DND-41 (cell line): ENCODE results near the gene EGFL8.

ENCODE experiments used
- ATAC-seq: fragments of 200-7000 bp; cut with Tn5 transposase; 3 replicates; pipeline ENCODE4 v1.9.1; 2021; ENCODE audit warnings: low read depth; ENCODE audit not compliant: insufficient read depth
- DNase-seq: peaks from one replicate; pipeline ENCODE4 v3.0.0-alpha.2; 2020
- H2AFZ ChIP-seq: 2 replicates; pipeline ENCODE4 v1.6.0; 2012; ENCODE audit warnings: low read depth, low read length
- H3K27ac ChIP-seq: 2 replicates; pipeline ENCODE4 v1.5.1; 2012; ENCODE audit warnings: low read length, inconsistent platforms
- H3K27me3 ChIP-seq: fragments of 200-600 bp; sonication (generic); 2 replicates; pipeline ENCODE4 v1.6.0; 2012; ENCODE audit warnings: low read length, mild to moderate bottlenecking, inconsistent platforms; ENCODE audit not compliant: insufficient read depth, poor library complexity
- H3K36me3 ChIP-seq: 2 replicates; pipeline ENCODE4 v1.5.1; 2012; ENCODE audit warnings: low read length, inconsistent platforms; ENCODE audit not compliant: insufficient read depth
- H3K4me1 ChIP-seq: 2 replicates; pipeline ENCODE4 v1.5.1; 2012; ENCODE audit warnings: mild to moderate bottlenecking, low read length; ENCODE audit not compliant: insufficient read depth
- H3K4me2 ChIP-seq: 2 replicates; pipeline ENCODE4 v1.6.0; 2012; ENCODE audit warnings: mild to moderate bottlenecking, moderate library complexity, low read length, inconsistent platforms; ENCODE audit not compliant: insufficient read depth
- H3K4me3 ChIP-seq, 2 experiments: fragments of 200-600 bp in 1 of 2; shearing (Covaris generic) in 1 of 2; 2 replicates each; pipeline ENCODE4 v1.5.1; 2012 to 2016; ENCODE audit warnings: inconsistent platforms in 2 of 2, low read length in 2 of 2, mild to moderate bottlenecking in 2 of 2, low read depth in 1 of 2, moderate library complexity in 1 of 2
- H3K79me2 ChIP-seq: 2 replicates; pipeline ENCODE4 v1.6.0; 2012; ENCODE audit warnings: low read length, inconsistent platforms; ENCODE audit not compliant: insufficient read depth
- H3K9ac ChIP-seq: 2 replicates; pipeline ENCODE4 v1.6.0; 2012; ENCODE audit warnings: low read depth, mild to moderate bottlenecking, inconsistent platforms, low read length, moderate library complexity
- H3K9me3 ChIP-seq: 2 replicates; pipeline ENCODE4 v1.5.1; 2012; ENCODE audit warnings: low read length, moderate library complexity, mild to moderate bottlenecking, inconsistent platforms; ENCODE audit not compliant: insufficient read depth, severe bottlenecking
- H4K20me1 ChIP-seq: 2 replicates; pipeline ENCODE4 v1.6.0; 2012; ENCODE audit warnings: low read length; ENCODE audit not compliant: insufficient read depth
- CTCF ChIP-seq: IDR thresholded peaks from 2 replicates; pipeline ENCODE4 v1.5.1; 2012; ENCODE audit warnings: borderline replicate concordance, low read length, moderate library complexity, mild to moderate bottlenecking; ENCODE audit not compliant: poor library complexity, severe bottlenecking; ENCODE audit errors: extremely low read depth
- EZH2 ChIP-seq: IDR thresholded peaks from 3 replicates; pipeline ENCODE4 v1.6.1; 2012; ENCODE audit warnings: borderline replicate concordance, low read depth, mild to moderate bottlenecking, moderate library complexity, low read length, inconsistent platforms; ENCODE audit not compliant: severe bottlenecking

Gene EGFL8

GRCh38 chr6:32175322-32175710, 10.9 kb downstream of the EGFL8 start:
- peak overlapping the region; percentile 92 for H3K9ac ChIP-seq
- no peak for DNase-seq
- TF ChIP-seq EZH2 (no peak), CTCF (no peak)
- H3K79me2 ChIP-seq = peaks cover 47% of the 10 kb centered on the region
- H3K27me3 ChIP-seq = no peaks in the 10 kb centered on the region
- H3K4me1 ChIP-seq = peaks cover 49% of the 10 kb centered on the region
- no peak for ATAC-seq
- H3K4me3 ChIP-seq = peak overlapping the region; percentile 91
- peak overlapping the region; percentile 84 for H3K27ac ChIP-seq
- H3K36me3 ChIP-seq = peaks cover 21% of the 10 kb centered on the region
- no peaks in the 10 kb centered on the region for H3K9me3 ChIP-seq
- H4K20me1 ChIP-seq = no peaks in the 10 kb centered on the region
- peak overlapping the region; percentile 86 for H2AFZ ChIP-seq
- H3K4me2 ChIP-seq = peak overlapping the region; percentile 75

GRCh38 chr6:32175711-32176475, 11.5 kb downstream of the EGFL8 start, which contains the start of gene AGPAT1:
TSS of gene AGPAT1 (minus strand) at chr6:32176084. CDS start at chr6:32171496, 4,588 bp downstream.
- Histone ChIP-seq H3K9ac (peak within 1 kb of the TSS; percentile 92), H3K27me3 (no peaks in the 10 kb centered on the region), H3K4me1 (peaks cover 49% of the 10 kb centered on the region), H3K9me3 (no peaks in the 10 kb centered on the region), H3K27ac (peak within 1 kb of the TSS; percentile 93), H2AFZ (peak within 1 kb of the TSS; percentile 86), H3K36me3 (peaks cover 19% of the 10 kb centered on the region), H4K20me1 (no peaks in the 10 kb centered on the region), H3K4me3 (peak within 1 kb of the TSS; percentile 91), H3K4me2 (peak within 1 kb of the TSS; percentile 75), H3K79me2 (peaks cover 47% of the 10 kb centered on the region)
- TF ChIP-seq CTCF = no peak
- TF ChIP-seq EZH2 = no peak
- DNase-seq (peak; percentile 99), ATAC-seq (peak; percentile 66)

GRCh38 chr6:32176476-32177182, 12.2 kb downstream of the EGFL8 start:
- no peak for DNase-seq
- Histone ChIP-seq H3K4me3 (peak overlapping the region; percentile 17 to 91; a peak in 3 of 4 replicates), H2AFZ (peak overlapping the region; percentile 73), H3K4me1 (peaks cover 53% of the 10 kb centered on the region), H3K27me3 (no peaks in the 10 kb centered on the region), H3K36me3 (peaks cover 22% of the 10 kb centered on the region), H3K9me3 (no peaks in the 10 kb centered on the region), H3K4me2 (peak overlapping the region; percentile 75), H3K27ac (peak overlapping the region; percentile 93), H4K20me1 (no peaks in the 10 kb centered on the region), H3K9ac (peak overlapping the region; percentile 92), H3K79me2 (peaks cover 47% of the 10 kb centered on the region)
- no peak for ATAC-seq
- TF ChIP-seq EZH2 (no peak), CTCF (no peak)
